Liver (tissue), 3 donors: ENCODE measurements around the gene OSMR.

Experiments
- ATF3 ChIP-seq: IDR thresholded peaks from 2 replicates; pipeline ENCODE4 v1.6.1; 2016; ENCODE audit warnings: antibody characterized with exemption
- CTCF ChIP-seq: fragments of 150-350 bp; IDR thresholded peaks from 2 replicates; pipeline ENCODE4 v1.5.1; 2017; ENCODE audit warnings: improper control_type of control experiment, low read depth, low read length; ENCODE audit not compliant: missing input control
- EGR1 ChIP-seq, 2 donors: IDR thresholded peaks; 2 replicates each; pipeline ENCODE4 v1.6.1; 2016 to 2018; ENCODE audit warnings: antibody characterized with exemption in 2 of 2, low read depth in 2 of 2
- FOXA2 ChIP-seq: IDR thresholded peaks from 2 replicates; pipeline ENCODE4 v1.6.1; 2016; ENCODE audit warnings: antibody characterized with exemption
- GABPA ChIP-seq, 2 donors: IDR thresholded peaks in 1 of 2; conservative IDR thresholded peaks in 1 of 2; 2 replicates each; pipeline ENCODE4 v1.6.1; 2016; ENCODE audit warnings: antibody characterized with exemption in 2 of 2, mild to moderate bottlenecking in 1 of 2, moderate library complexity in 1 of 2
- JUND ChIP-seq, 2 donors: IDR thresholded peaks; 2 replicates each; pipeline ENCODE4 v1.6.1; 2016; ENCODE audit warnings: antibody characterized with exemption in 2 of 2
- MAX ChIP-seq: IDR thresholded peaks from 2 replicates; pipeline ENCODE4 v1.6.1; 2016; ENCODE audit warnings: antibody characterized with exemption
- NR2F2 ChIP-seq: IDR thresholded peaks from 2 replicates; pipeline ENCODE4 v1.6.1; 2016; ENCODE audit warnings: antibody characterized with exemption
- RAD21 ChIP-seq, 2 donors: IDR thresholded peaks; 2 replicates each; pipeline ENCODE4 v1.6.1; 2016; ENCODE audit warnings: antibody characterized with exemption in 2 of 2, mild to moderate bottlenecking in 2 of 2
- REST ChIP-seq: IDR thresholded peaks from 2 replicates; pipeline ENCODE4 v1.6.1; 2016; ENCODE audit warnings: antibody characterized with exemption, mild to moderate bottlenecking
- TAF1 ChIP-seq: conservative IDR thresholded peaks from 2 replicates; pipeline ENCODE4 v1.6.1; 2016; ENCODE audit warnings: antibody characterized with exemption, mild to moderate bottlenecking
- YY1 ChIP-seq: IDR thresholded peaks from 2 replicates; pipeline ENCODE4 v1.6.1; 2016; ENCODE audit warnings: antibody characterized with exemption, mild to moderate bottlenecking
- donor health status: healthy.
- donor health status: healthy.

GRCh38 chr5:38808666-38809343 is 37.0 kb upstream of the OSMR start:
- TF ChIP-seq REST, result no peak
- TF ChIP-seq CTCF, result no peak
- no peak for TF ChIP-seq NR2F2
- no peak for TF ChIP-seq YY1
- no peak for TF ChIP-seq TAF1
- TF ChIP-seq RAD21 (IDR thresholded peaks at IDR 0.05), result no peak
- no peak for TF ChIP-seq JUND (IDR thresholded peaks at IDR 0.05)
- TF ChIP-seq FOXA2, result no peak
- no peak for TF ChIP-seq GABPA (IDR thresholded peaks at IDR 0.05 in 1 of 2, conservative IDR thresholded peaks at IDR 0.05 in 1 of 2)
- TF ChIP-seq EGR1 (IDR thresholded peaks at IDR 0.05; ENCODE audit: low read depth in 2 of 2), result no peak
- TF ChIP-seq MAX, result no peak
- TF ChIP-seq ATF3, result no peak
